GM19099 (cell line): ENCODE measurements around the gene TWNK.

Experiments
- POLR2A ChIP-seq: IDR thresholded peaks from 3 replicates; pipeline ENCODE4 v1.6.1; 2011; ENCODE audit warnings: low read depth; ENCODE audit not compliant: insufficient read length; ENCODE audit errors: extremely low read depth

The TWNK gene

GRCh38 chr10:101021239-101021638, 33.9 kb downstream of the TWNK start:
- no peak for TF ChIP-seq POLR2A

DNA sequence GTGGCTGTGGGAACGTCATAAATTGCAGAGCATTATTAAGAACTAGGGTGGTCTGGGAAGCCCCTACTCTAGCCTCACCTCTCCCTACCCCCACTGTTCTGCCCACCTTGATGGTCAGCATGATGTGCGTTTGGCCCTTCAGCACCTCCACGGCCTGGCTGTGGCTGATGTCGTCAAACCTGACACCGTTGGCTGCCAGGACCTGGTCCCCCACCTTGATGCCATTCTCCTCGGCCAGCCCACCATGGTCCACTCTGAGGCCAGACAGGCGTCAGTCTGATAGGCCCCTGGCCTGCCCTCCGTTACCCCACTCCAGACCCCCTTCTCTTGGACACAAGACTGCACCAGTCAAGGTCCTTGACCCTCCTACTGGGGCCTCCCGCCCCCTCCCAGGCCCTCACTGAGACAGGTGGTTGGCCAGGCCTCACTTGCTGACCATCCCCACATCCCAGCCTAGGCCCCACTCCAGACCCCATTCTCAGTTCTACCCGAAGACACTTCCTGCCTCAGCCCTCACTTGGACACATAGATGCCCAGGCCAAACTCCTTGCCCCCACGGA, 34.4 kb downstream of the TWNK start:
- TF ChIP-seq POLR2A: no peak

DNA sequence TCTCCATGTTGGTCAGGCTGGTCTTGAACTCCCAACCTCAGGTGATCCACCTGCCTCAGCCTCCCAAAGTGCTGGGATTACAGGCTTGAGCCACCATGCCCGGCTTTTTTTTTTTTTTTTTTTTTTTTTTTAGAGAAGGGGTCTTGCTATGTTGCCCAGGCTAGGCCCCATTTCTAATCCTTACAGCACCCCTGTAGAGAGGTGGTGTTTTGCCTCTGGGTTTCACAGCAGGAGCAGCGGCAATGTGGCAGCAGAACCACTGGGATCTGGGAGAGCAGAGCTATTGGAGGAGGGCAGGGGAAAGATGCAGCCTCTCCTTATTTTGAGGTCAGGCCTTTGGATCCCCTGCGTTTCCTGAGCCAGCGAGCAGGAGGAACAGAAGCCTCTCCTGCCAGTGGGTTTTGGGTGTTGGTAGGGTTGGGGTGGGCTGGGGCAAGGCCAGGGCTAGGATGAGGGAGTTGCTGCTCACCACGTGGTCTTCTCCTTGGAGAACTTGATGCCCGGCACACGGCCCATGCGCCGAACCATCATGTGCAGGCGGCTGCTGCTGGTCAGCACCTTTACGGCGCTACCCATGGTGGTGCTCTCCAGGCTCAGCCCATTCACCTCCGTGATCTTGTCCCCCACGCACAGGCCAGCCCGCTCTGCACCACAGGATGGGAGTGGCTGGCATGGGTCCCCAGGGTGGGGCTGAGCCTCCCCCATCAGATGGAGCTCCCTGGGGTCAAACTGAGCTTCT, 35.8 kb downstream of the TWNK start:
- no peak for TF ChIP-seq POLR2A

GRCh38 chr10:101027106-101027720, 39.9 kb downstream of the TWNK start:
- no peak for TF ChIP-seq POLR2A

DNA sequence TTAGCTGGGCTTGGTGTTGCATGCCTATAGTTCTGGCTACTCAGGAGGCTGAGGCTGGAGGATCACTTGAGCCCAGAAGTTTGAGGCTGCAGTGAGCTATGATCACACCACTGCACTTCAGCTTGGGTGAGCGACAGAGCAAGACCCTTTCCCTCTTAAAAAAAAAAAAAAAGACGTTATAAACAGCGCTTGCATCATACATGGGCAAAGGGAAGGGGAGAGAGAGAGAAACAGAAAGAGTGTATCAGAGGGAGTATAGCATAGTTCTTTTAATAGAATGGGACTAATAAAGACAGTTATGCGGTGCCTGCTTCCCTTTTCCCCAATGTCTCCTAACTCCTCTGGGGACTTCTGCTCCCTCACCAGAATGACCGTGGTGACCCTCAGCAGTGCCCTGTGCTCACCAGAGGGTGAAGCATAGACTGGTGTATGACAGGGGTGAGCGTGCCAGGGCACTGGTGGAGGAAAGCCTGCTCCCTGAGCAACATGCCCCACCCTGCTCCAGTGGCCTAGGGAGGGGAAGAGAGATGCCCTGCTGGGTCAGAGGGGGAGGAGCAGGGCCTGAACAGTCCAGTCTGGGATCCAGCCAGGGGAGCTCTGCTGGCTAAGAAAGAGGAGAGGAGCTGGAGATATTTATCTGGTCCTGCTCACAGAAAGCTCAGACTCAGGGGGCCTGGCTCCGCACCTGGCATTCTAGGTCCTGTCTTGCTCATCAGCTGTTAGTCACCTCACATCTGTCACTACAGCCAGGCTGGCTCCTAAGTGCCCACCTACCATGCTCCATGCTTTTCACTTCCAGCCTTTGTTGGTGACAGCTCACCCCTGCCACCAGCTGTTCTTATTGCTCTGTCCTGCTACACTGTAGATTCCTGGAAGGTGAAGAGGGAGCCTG, 41.3 kb downstream of the TWNK start:
- no peak for TF ChIP-seq POLR2A

DNA sequence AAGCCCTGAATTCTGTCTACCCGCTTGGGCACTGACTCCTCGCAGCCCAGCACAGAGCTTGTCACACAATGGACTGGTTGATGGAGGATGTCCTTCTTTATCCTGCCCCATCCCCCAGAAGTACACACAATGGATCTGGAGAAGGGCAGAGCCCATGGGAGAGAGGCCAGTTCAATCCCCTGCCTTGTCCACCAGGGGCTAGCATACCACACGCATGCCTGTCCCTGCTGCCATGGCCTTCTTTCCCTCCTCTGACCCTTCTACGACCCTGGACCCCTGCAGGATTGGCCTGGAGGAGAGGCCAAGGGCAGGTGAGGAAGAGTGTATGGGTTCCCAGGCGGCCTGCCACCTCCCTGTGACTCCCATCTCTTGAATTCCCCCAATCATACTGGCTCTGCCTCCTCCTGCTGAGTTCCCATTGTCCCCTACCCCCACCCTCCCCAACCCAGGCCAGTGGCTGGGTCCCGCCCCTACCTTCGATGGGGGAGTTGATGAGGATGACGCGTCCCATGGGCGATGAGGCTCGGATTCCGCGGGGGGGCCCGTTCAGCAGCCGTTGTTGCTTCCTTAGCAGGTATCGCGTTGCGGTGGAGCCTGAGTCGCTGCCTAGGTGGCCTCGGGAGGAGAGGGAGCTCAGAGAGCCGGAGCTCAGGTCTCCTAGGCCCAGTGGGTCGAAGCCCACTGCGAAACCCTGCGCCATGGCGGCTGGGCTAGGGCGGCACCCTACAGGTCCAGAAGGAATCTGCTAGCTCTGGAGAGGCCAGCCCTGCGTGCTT, 42.4 kb downstream of the TWNK start:
- no peak for TF ChIP-seq POLR2A

GRCh38 chr10:101030496-101031127, 43.3 kb downstream of the TWNK start:
- no peak for TF ChIP-seq POLR2A

GRCh38 chr10:101031128-101031795, 43.9 kb downstream of the TWNK start, which contains the start of the genes PDZD7 and SFXN3:
Gene PDZD7, minus strand, starts transcription at chr10:101031129. Its CDS starts 910 bp downstream, at chr10:101030219.
Gene SFXN3, plus strand, starts transcription at chr10:101031234. Its CDS starts 3,461 bp downstream, at chr10:101034695.
- no peak for TF ChIP-seq POLR2A

GRCh38 chr10:101031796-101032636, 44.7 kb downstream of the TWNK start:
- TF ChIP-seq POLR2A: no peak

- TF ChIP-seq POLR2A: no peak
Measured at GRCh38 chr10:101032637-101033224, 45.4 kb downstream of the TWNK start.

DNA sequence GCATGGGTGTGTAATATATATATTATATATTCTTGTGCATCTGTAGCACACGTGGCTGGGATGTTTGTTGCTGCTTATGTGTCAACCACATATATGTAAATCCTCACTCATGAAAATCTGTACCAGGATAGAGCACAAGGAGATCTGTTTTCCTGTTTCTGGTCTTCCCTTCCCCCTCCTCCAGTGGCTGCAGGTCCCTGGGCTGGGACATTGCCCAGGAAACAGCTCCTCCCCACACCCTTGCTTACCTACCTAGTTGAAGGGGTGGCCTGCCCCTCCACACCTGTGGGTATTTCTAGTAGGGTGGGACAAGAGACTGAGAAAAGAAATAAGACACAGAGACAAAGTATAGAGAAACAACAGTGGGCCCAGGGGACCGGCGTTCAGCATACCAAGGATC, 45.9 kb downstream of the TWNK start:
- TF ChIP-seq POLR2A: no peak

- no peak for TF ChIP-seq POLR2A
Measured at GRCh38 chr10:101035314-101035713, 48.0 kb downstream of the TWNK start.

- TF ChIP-seq POLR2A: no peak
Measured at GRCh38 chr10:101035916-101036702, 48.8 kb downstream of the TWNK start.
